ENCODE measurements around the gene ADAMTSL1. TPM values are rescaled to one million over a fixed set of nuclear protein-coding genes. Genes with fewer than 3 reads are reported as not detected.

The ADAMTSL1 gene
- total RNA-seq, 2 donors from 2014 or later = 1.5 TPM; not detected in 1

GRCh38 chr9:18703151-18703900 lies 229.4 kb downstream of the ADAMTSL1 start:
- Mint-ChIP-seq H3K27ac (no peak overlapping the region), H3K9me3 (peaks cover 10% of the 10 kb centered on the region), H3K4me1 (peaks cover 20% of the 10 kb centered on the region), H3K27me3 (ENCODE audit: insufficient read depth) (no peaks in the 10 kb centered on the region), H3K4me3 (no peak overlapping the region), H3K36me3 (ENCODE audit: low read depth) (no peaks in the 10 kb centered on the region)
- H3K27me3 ChIP-seq (ENCODE audit: control insufficient read depth, insufficient read depth, low read length, poor library complexity, severe bottlenecking) = no peaks in the 10 kb centered on the region
- no peaks in the 10 kb centered on the region for H3K36me3 ChIP-seq (ENCODE audit: control insufficient read depth, insufficient read depth, low read length)
- no peak overlapping the region for H3K4me3 ChIP-seq (ENCODE audit: low read length)
- no peak overlapping the region for H3K9ac ChIP-seq (ENCODE audit: extremely low read depth, low read length, poor library complexity, severe bottlenecking)
- DNase-seq = no peak
- peaks cover 6% of the 10 kb centered on the region for H3K9me3 ChIP-seq (ENCODE audit: control insufficient read depth, low read length)
- peak; percentile 20 for TF ChIP-seq CTCF (conservative IDR thresholded peaks at IDR 0.05)
- no peaks in the 10 kb centered on the region for H3K4me1 ChIP-seq (ENCODE audit: control insufficient read depth, insufficient read depth, low read length)
- no peak overlapping the region for H3K27ac ChIP-seq (ENCODE audit: low read depth, low read length)
- 89 to 100% methylated on average over 1 to 3 of the region's 5 CpGs for WGBS, 2 experiments (ENCODE audit: insufficient coverage in 1 of 2, insufficient read length in 1 of 2)

GRCh38 chr9:18703901-18704379 lies 230.0 kb downstream of the ADAMTSL1 start:
- Histone ChIP-seq H3K36me3 (ENCODE audit: control insufficient read depth, insufficient read depth, low read length) (no peaks in the 10 kb centered on the region), H3K27ac (ENCODE audit: low read depth, low read length) (no peak overlapping the region), H3K4me3 (ENCODE audit: low read length) (no peak overlapping the region), H3K9ac (ENCODE audit: extremely low read depth, low read length, poor library complexity, severe bottlenecking) (no peak overlapping the region), H3K27me3 (ENCODE audit: control insufficient read depth, insufficient read depth, low read length, poor library complexity, severe bottlenecking) (no peaks in the 10 kb centered on the region), H3K4me1 (ENCODE audit: control insufficient read depth, insufficient read depth, low read length) (no peaks in the 10 kb centered on the region), H3K9me3 (ENCODE audit: control insufficient read depth, low read length) (peaks cover 6% of the 10 kb centered on the region)
- 89 to 94% methylated on average over 3 to 4 of the region's 4 CpGs for WGBS, 2 experiments (ENCODE audit: insufficient coverage in 1 of 2, insufficient read length in 1 of 2)
- no peak overlapping the region for H3K4me3 Mint-ChIP-seq
- H3K27ac Mint-ChIP-seq = no peak overlapping the region
- no peak for DNase-seq
- peaks cover 23% of the 10 kb centered on the region for H3K4me1 Mint-ChIP-seq
- no peaks in the 10 kb centered on the region for H3K36me3 Mint-ChIP-seq (ENCODE audit: low read depth)
- H3K27me3 Mint-ChIP-seq (ENCODE audit: insufficient read depth) = no peaks in the 10 kb centered on the region
- TF ChIP-seq CTCF (conservative IDR thresholded peaks at IDR 0.05) = no peak
- peaks cover 10% of the 10 kb centered on the region for H3K9me3 Mint-ChIP-seq

- no peak for DNase-seq
Measured at GRCh38 chr9:18705796-18706392, 231.9 kb downstream of the ADAMTSL1 start.

More at GRCh38 chr9:18705796-18706392, 231.9 kb downstream of the ADAMTSL1 start:
- H3K27ac ChIP-seq (ENCODE audit: low read depth, low read length) = no peak overlapping the region
- H3K9ac ChIP-seq (ENCODE audit: extremely low read depth, low read length, poor library complexity, severe bottlenecking) = no peak overlapping the region
- Mint-ChIP-seq H3K27me3 (ENCODE audit: insufficient read depth) (no peaks in the 10 kb centered on the region), H3K36me3 (ENCODE audit: low read depth) (peaks cover 2% of the 10 kb centered on the region), H3K4me1 (peaks cover 23% of the 10 kb centered on the region), H3K4me3 (no peak overlapping the region), H3K9me3 (peaks cover 18% of the 10 kb centered on the region), H3K27ac (no peak overlapping the region)
- H3K4me1 ChIP-seq (ENCODE audit: control insufficient read depth, insufficient read depth, low read length) = no peaks in the 10 kb centered on the region
- 64 to 70% methylated on average over 2 to 4 of the region's 4 CpGs for WGBS, 2 experiments (ENCODE audit: insufficient coverage in 1 of 2, insufficient read length in 1 of 2)
- H3K36me3 ChIP-seq (ENCODE audit: control insufficient read depth, insufficient read depth, low read length) = no peaks in the 10 kb centered on the region
- H3K9me3 ChIP-seq (ENCODE audit: control insufficient read depth, low read length) = peaks cover 9% of the 10 kb centered on the region
- no peak overlapping the region for H3K4me3 ChIP-seq (ENCODE audit: low read length)
- no peak for TF ChIP-seq CTCF (conservative IDR thresholded peaks at IDR 0.05)
- no peaks in the 10 kb centered on the region for H3K27me3 ChIP-seq (ENCODE audit: control insufficient read depth, insufficient read depth, low read length, poor library complexity, severe bottlenecking)

All from endodermal cell (in vitro differentiated cells).